Measurements from ENCODE around the gene MACROD2. TPM values are rescaled to one million over a fixed set of nuclear protein-coding genes. Genes with fewer than 3 reads are reported as not detected.
A peak's percentile ranks its signal among the peaks of the same experiment; 100 is the strongest.

Gene MACROD2
- total and polyA plus RNA-seq, 2 of the 4 experiments (the other 2 are of a cell fraction) = not detected

DNA sequence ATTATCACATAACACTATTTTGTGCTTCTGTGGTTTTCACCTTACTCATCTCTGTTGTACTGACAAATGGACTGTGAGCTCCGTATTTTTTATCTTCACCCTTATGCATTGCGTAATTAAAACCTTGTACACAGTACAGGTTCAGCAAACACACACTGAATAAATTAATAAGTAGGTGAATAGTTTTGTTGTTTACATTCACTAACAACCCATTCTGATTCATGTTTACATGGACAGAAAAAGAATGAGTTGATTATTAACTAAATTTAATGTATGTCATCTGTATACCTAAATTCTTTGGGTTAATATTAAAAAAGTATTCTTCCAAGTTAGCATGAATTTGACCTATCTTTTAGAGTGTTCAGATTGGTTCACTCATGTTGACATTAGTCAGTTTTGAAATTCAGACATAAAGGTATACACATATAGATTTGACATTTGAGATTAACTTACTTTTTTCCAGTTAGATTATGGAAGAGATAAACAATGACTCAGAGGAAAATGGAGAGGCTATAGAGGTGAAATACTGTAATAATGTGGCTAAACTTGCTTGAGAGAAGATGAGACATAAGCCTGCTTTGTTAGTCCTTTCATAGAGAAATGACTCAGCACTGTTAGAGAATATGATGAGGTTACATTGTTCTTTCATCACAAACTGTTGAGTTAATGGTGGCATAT lies 883.8 kb downstream of the MACROD2 start:
- peak; percentile 24 for DNase-seq
- H3K27ac ChIP-seq (ENCODE audit: insufficient read depth, low read length) = no peak overlapping the region
- no peak overlapping the region for H3K4me2 ChIP-seq (ENCODE audit: low read depth, low read length)
- ChIA-PET CTCF (no interaction called here), POLR2A (ENCODE audit: unreplicated experiment) (no interaction called here)
- dilution Hi-C loops (cut with HindIII; ENCODE audit: low sequenced_read_pairs, unreplicated experiment) = no loop called here
- no peak overlapping the region for H3K9ac ChIP-seq (ENCODE audit: low read depth, low read length)
- peaks cover 3% of the 10 kb centered on the region; the same call in 1 of the 2 replicates for H3K9me3 ChIP-seq (ENCODE audit: control insufficient read depth, insufficient read depth, low read length)
- H2BK5ac ChIP-seq (ENCODE audit: low read depth, low read length, poor library complexity, severe bottlenecking) = no peak overlapping the region
- H3K14ac ChIP-seq (replicated peaks; ENCODE audit: low read depth, low read length) = no peak overlapping the region
- no peak overlapping the region for H4K5ac ChIP-seq (ENCODE audit: low read depth, low read length)
- no peak overlapping the region for H2BK120ac ChIP-seq (ENCODE audit: low read depth, low read length)
- intact Hi-C loops (cut with micrococcal nuclease) = no loop called here
- no peak overlapping the region for H3K23ac ChIP-seq (ENCODE audit: low read depth, low read length)
- WGBS, 2 experiments (ENCODE audit: extremely low coverage in 2 of 2, insufficient read length in 1 of 2) = no CpG with 5 or more reads among the region's 2 CpGs
- no peaks in the 10 kb centered on the region for H4K20me1 ChIP-seq (ENCODE audit: insufficient read depth, low read length)
- H4K8ac ChIP-seq (ENCODE audit: low read depth in 2 of 2, low read length in 2 of 2) = no peak overlapping the region
- no peak overlapping the region for H2AK9ac ChIP-seq (replicated peaks; ENCODE audit: low read depth, low read length, poor library complexity)
- H2AFZ ChIP-seq (replicated peaks; ENCODE audit: low read length, poor library complexity) = no peak overlapping the region
- no peaks in the 10 kb centered on the region for H3K4me1 ChIP-seq (ENCODE audit: control insufficient read depth, insufficient read depth, low read length)
- TF ChIP-seq CEBPB (IDR thresholded peaks at IDR 0.05; ENCODE audit: low read depth, low read length) = peak; percentile 51; the same call in 1 of the 2 replicates
- TF ChIP-seq MAFK (IDR thresholded peaks at IDR 0.05; ENCODE audit: low read depth, low read length) = no peak
- TF ChIP-seq RAD21 (IDR thresholded peaks at IDR 0.05; ENCODE audit: low read length) = no peak
- H3K27me3 ChIP-seq (ENCODE audit: control insufficient read depth, insufficient read depth, low read length) = no peaks in the 10 kb centered on the region
- H3K36me3 ChIP-seq (ENCODE audit: control insufficient read depth, insufficient read depth, low read length) = no peaks in the 10 kb centered on the region
- H3K79me1 ChIP-seq (ENCODE audit: low read depth in 1 of 2, low read length in 2 of 2) = no peaks in the 10 kb centered on the region
- H4K91ac ChIP-seq (ENCODE audit: insufficient read depth, low read depth, low read length) = no peak overlapping the region
- H3K4ac ChIP-seq (ENCODE audit: low read depth, low read length) = no peak overlapping the region
- no peak overlapping the region for H3K4me3 ChIP-seq (ENCODE audit: insufficient read depth, low read depth, low read length)
- H2BK20ac ChIP-seq (ENCODE audit: low read depth, low read length) = no peak overlapping the region
- no peak overlapping the region for H3K18ac ChIP-seq (ENCODE audit: low read depth, low read length)
- no TSS peak for BruUV-seq (replicated peaks)
- H3K9me1 ChIP-seq (ENCODE audit: insufficient read depth, low read length) = no peaks in the 10 kb centered on the region
- H2AK5ac ChIP-seq (ENCODE audit: low read depth, low read length) = no peak overlapping the region
- in situ Hi-C loops (cut with MboI; ENCODE audit: low sequenced_read_pairs) = no loop called here
- H2BK15ac ChIP-seq (ENCODE audit: low read depth, low read length) = no peak overlapping the region
- no peak overlapping the region for H3K56ac ChIP-seq (ENCODE audit: extremely low read depth, insufficient read depth, low read length)
- no peak for ATAC-seq (ENCODE audit: low read depth)

All from IMR-90 (cell line).